AG10803 (cell line): ENCODE measurements around the gene ESR1.

Experiments
- DNase-seq: peaks from one replicate; pipeline ENCODE4 v3.0.0; 2010; ENCODE audit warnings: low read depth
- H3K4me3 ChIP-seq: 2 replicates; pipeline ENCODE4 v1.5.1; 2011; ENCODE audit warnings: mild to moderate bottlenecking, low read length, control low read depth
- CTCF ChIP-seq: conservative IDR thresholded peaks from 2 replicates; pipeline ENCODE4 v1.5.1; 2011; ENCODE audit warnings: mild to moderate bottlenecking, low read length, control low read depth, inconsistent platforms

ESR1 gene

GRCh38 chr6:152118224-152118623 lies 310.7 kb downstream of the ESR1 start:
- no peak overlapping the region for H3K4me3 ChIP-seq
- TF ChIP-seq CTCF, result no peak

GRCh38 chr6:152118678-152119077 lies 311.2 kb downstream of the ESR1 start:
- DNase-seq, result no peak
- H3K4me3 ChIP-seq, result no peak overlapping the region

More at GRCh38 chr6:152118224-152118623, 310.7 kb downstream of the ESR1 start:
- DNase-seq, result no peak

GRCh38 chr6:152119831-152120230 lies 312.3 kb downstream of the ESR1 start:
- no peak for DNase-seq
- no peak for TF ChIP-seq CTCF
- H3K4me3 ChIP-seq, result no peak overlapping the region

More at GRCh38 chr6:152118678-152119077, 311.2 kb downstream of the ESR1 start:
- TF ChIP-seq CTCF, result no peak

DNA sequence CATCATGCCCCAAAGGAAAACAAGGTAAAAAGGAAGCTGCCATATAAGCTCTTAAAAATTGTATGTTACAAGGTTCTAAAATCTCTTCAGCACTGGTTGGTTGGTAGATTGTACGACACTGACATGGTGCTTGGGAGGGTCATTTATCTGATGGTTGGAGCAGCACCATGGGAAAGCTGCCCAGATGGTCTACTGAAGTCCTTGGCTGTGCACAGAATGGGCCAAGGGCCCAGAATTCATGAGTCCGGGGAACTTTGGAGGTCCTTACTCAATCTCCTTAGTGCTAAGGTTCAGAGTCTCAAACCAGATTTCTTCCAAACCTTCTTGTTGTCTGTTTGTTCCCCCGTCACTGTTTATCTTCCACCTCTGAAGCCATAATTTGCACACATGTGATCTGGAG lies 314.4 kb downstream of the ESR1 start:
- DNase-seq, result no peak
- no peak overlapping the region for H3K4me3 ChIP-seq
- no peak for TF ChIP-seq CTCF

- H3K4me3 ChIP-seq, result no peak overlapping the region
- no peak for TF ChIP-seq CTCF
- DNase-seq, result no peak
Observed at GRCh38 chr6:152122434-152122833, 315.0 kb downstream of the ESR1 start.

DNA sequence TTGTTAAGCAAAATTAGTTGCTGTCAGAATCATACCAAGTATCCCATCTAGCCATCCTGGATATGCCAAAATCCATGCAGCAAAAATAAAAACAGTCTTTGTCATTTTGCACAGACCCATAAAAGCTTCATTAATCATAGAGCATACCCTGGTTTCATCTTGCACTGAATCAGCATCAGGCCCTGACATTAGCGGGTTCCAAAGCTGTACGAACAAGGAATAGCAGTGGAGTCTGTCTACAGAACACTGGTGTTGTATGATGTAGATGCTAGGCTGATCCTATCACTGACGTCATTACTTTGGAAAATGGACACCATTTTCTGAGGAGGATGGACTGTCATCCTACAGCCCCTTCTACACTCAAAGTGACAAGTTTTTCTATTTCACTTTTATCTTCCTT lies 315.6 kb downstream of the ESR1 start:
- H3K4me3 ChIP-seq, result no peak overlapping the region
- no peak for TF ChIP-seq CTCF
- DNase-seq, result no peak

DNA sequence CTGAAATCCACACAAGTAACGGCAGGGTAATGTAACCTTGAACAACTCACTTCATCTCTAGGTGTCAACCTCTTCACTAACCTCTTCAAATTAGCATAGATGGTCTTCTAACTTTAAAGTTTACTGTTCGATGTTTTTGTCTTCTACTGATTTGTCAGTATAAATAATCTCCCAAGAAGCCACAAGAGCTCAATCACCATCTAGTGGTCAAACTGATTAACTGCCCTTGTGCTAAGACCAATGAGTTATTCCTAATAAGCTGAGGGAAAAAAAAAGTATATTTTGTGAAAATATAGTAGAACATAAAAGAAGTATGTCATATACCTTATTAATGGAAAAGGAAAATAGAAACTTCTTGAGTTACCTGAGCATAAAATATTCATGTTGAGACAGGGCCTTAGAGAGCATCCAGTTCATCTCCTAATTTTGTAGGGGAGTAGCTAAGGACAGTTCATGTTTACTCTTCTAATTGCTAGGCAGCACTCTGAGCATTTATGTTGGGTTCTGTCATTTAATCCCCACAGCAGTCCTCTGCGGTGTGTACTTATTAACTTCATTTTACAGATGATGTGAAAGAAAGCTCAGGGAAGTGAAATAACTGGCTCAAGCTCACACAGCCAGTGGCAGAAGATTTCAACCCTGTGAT lies 317.1 kb downstream of the ESR1 start:
- no peak overlapping the region for H3K4me3 ChIP-seq
- peak; percentile 74 for DNase-seq
- peak; percentile 93 for TF ChIP-seq CTCF
